Stimulated activated naive B cell treated with anti-CD40 and anti-IgM and Interleukin-4, amounts not matched to agents 10 μg/mL and 1 μg/mL and 100 μg/mL, for 72 hours (primary cell): Measurements from ENCODE around the gene ANXA4.

Experiments used
- ATAC-seq, 2 donors: fragments of 150-1000 bp; cut with Tn5 transposase; replicated peaks; 2 replicates each; pipeline ENCODE4 v1.10.0; 2021; ENCODE audit warnings: moderate library complexity in 1 of 2
- DNase-seq: peaks from one replicate; pipeline ENCODE4 v3.0.0; 2021
- H3K27ac Mint-ChIP-seq: one replicate; pipeline ENCODE4 v1.8.0; 2022; ENCODE audit warnings: mild to moderate bottlenecking, mixed read lengths
- H3K27me3 Mint-ChIP-seq, 2 donors: one replicate each; pipeline ENCODE4 v1.8.0; 2022; ENCODE audit warnings: mixed read lengths in 2 of 2
- H3K36me3 Mint-ChIP-seq, 2 donors: one replicate each; pipeline ENCODE4 v1.8.0; 2022; ENCODE audit warnings: mixed read lengths in 2 of 2, mild to moderate bottlenecking in 1 of 2
- H3K4me1 Mint-ChIP-seq, 2 donors: one replicate each; pipeline ENCODE4 v1.8.0; 2022; ENCODE audit warnings: mixed read lengths in 2 of 2, mild to moderate bottlenecking in 1 of 2
- H3K4me3 Mint-ChIP-seq, 2 donors: one replicate each; pipeline ENCODE4 v1.8.0; 2022; ENCODE audit warnings: mild to moderate bottlenecking in 2 of 2, mixed read lengths in 2 of 2, moderate library complexity in 1 of 2
- H3K9me3 Mint-ChIP-seq, 2 donors: one replicate each; pipeline ENCODE4 v1.8.0; 2022; ENCODE audit warnings: mixed read lengths in 2 of 2, mild to moderate bottlenecking in 1 of 2

Gene ANXA4

DNA sequence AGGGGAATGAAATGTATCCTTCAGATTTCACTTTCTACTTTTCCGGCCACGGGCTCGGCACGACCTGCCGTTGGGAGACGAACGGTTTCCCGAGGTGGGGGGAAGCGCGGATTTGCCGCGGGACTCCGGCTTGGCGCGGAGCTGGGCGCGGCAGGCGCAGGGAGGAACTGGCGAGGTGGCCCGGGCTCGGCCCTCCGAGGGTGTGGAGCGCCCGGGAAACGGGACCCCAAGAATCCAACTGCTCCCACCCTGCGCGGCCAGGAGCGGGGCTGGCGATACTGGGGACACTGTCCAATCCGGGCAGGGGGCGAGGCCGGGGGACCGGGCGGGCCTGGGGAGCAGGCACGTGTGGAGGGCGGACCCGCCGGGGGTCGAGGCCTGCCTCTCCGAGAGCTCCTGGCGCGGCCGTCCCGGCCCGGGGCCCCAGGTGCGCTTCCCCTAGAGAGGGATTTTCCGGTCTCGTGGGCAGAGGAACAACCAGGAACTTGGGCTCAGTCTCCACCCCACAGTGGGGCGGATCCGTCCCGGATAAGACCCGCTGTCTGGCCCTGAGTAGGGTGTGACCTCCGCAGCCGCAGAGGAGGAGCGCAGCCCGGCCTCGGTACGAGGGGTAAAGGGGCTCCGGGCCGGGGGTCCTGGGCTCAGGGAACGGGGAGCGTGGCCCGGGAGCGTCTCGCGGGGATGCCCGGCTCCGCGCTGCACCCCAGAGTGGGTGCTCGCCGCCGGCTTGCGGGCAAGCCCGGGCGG is at the start of gene ANXA4:
ANXA4 (plus strand) TSS at position 560 of the 747 bp plus-strand sequence. CDS start 39,432 bp downstream, outside the sequence.
- Mint-ChIP-seq H3K9me3 (no peaks in the 10 kb centered on the region), H3K4me1 (peaks cover 15 to 35% of the 10 kb centered on the region in 2 donors), H3K36me3 (peaks cover 2 to 3% of the 10 kb centered on the region in 2 donors), H3K4me3 (peak within 1 kb of the TSS; percentile 98 to 99), H3K27me3 (no peaks in the 10 kb centered on the region), H3K27ac (peak within 1 kb of the TSS; percentile 96)
- DNase-seq (peak; percentile 53), ATAC-seq (peak; percentile 83 to 86)

GRCh38 chr2:69692424-69692823 is 49.5 kb upstream of the ANXA4 start:
- H3K4me1 Mint-ChIP-seq: peaks cover 29 to 47% of the 10 kb centered on the region in 2 donors
- ATAC-seq (no peak), DNase-seq (no peak)
- H3K27ac Mint-ChIP-seq: no peak overlapping the region
- peaks cover 0 to 2% of the 10 kb centered on the region in 2 donors for H3K36me3 Mint-ChIP-seq
- H3K27me3 Mint-ChIP-seq: peaks cover 27 to 40% of the 10 kb centered on the region in 2 donors
- H3K4me3 Mint-ChIP-seq: no peak overlapping the region
- H3K9me3 Mint-ChIP-seq: no peaks in the 10 kb centered on the region

DNA sequence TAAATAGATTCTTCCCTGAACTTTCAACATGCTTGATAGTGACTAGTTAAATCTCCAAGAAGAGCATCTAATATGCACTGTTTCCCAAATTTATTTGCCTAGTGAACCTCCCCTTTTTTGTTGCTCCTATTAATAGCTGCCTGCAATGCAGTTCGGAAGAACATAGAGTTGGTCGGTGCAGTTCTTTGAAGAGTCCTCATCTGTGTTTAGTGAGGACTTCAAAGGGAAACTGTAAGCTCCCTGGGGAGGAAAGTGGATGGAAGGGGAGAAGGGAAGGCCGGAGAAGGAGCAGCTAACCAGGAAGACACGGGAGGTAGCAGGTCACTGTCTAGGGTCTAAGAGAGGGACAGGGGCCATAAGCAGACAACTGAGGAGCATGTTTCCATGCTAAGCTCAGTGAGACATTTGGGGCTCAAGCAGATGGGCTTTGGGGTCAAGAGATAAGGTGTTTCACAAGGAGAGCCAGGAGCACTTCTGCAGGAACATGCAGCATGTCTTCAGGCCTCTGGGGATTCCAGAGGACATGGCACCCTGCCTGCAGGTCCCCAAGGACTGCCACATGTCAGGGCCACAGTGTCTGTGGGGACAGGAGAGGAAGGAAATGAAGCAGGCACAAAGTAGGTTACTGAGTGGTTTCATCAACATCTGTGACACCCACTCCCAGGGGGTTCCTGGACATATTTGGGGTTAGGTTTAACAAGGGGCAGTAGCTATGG is 48.7 kb upstream of the ANXA4 start:
- Mint-ChIP-seq H3K27ac (peak overlapping the region; percentile 20), H3K9me3 (no peaks in the 10 kb centered on the region), H3K36me3 (peaks cover 0 to 2% of the 10 kb centered on the region in 2 donors), H3K4me3 (peak overlapping the region; percentile 4 to 15), H3K27me3 (peaks cover 27 to 38% of the 10 kb centered on the region in 2 donors), H3K4me1 (peaks cover 29 to 47% of the 10 kb centered on the region in 2 donors)
- peak; percentile 55 for DNase-seq
- peak; percentile 95 for ATAC-seq

- no peaks in the 10 kb centered on the region for H3K9me3 Mint-ChIP-seq
- H3K27ac Mint-ChIP-seq: peak overlapping the region; percentile 20
- peaks cover 28 to 45% of the 10 kb centered on the region in 2 donors for H3K4me1 Mint-ChIP-seq
- peaks cover 27 to 40% of the 10 kb centered on the region in 2 donors for H3K27me3 Mint-ChIP-seq
- DNase-seq: no peak
- ATAC-seq: peak; percentile 19 to 39
- peaks cover 0 to 2% of the 10 kb centered on the region in 2 donors for H3K36me3 Mint-ChIP-seq
- H3K4me3 Mint-ChIP-seq: peak overlapping the region in 1 of 2 donors; percentile 4
These were observed 48.0 kb upstream of the ANXA4 start for GRCh38 chr2:69693775-69694450.

- Mint-ChIP-seq H3K27me3 (peaks cover 30 to 42% of the 10 kb centered on the region in 2 donors), H3K27ac (no peak overlapping the region), H3K4me1 (peaks cover 27 to 49% of the 10 kb centered on the region in 2 donors), H3K9me3 (no peaks in the 10 kb centered on the region), H3K36me3 (peaks cover 0 to 2% of the 10 kb centered on the region in 2 donors), H3K4me3 (no peak overlapping the region)
- DNase-seq (no peak), ATAC-seq (peak; percentile 6 to 23)
These were observed 46.8 kb upstream of the ANXA4 start for GRCh38 chr2:69694894-69695849.

- ATAC-seq (no peak), DNase-seq (no peak)
- H3K27me3 Mint-ChIP-seq: peaks cover 24 to 36% of the 10 kb centered on the region in 2 donors
- no peak overlapping the region for H3K27ac Mint-ChIP-seq
- H3K4me1 Mint-ChIP-seq: peaks cover 24 to 49% of the 10 kb centered on the region in 2 donors
- no peaks in the 10 kb centered on the region for H3K9me3 Mint-ChIP-seq
- no peaks in the 10 kb centered on the region for H3K36me3 Mint-ChIP-seq
- no peak overlapping the region for H3K4me3 Mint-ChIP-seq
These were observed 46.1 kb upstream of the ANXA4 start for GRCh38 chr2:69695850-69696216.

DNA sequence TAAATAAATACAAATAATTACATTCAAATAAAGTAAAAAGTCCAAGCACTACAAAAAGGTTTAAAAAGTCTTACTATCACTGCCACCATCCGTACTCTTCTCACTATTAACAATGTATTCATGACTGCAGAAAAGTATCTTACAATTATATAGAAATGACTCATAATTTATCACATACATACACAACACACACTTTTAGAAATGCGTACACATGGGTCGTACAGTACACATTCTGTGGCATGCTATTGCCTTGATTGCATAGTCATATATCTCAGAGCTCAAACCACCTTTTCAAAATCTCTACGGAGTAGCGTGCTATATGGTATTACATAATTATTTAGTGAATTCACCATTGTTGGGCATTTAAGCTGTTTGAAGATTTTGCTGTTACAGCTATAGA is 41.6 kb upstream of the ANXA4 start:
- Mint-ChIP-seq H3K9me3 (no peaks in the 10 kb centered on the region), H3K27ac (no peak overlapping the region), H3K36me3 (no peaks in the 10 kb centered on the region), H3K4me3 (no peak overlapping the region), H3K27me3 (peaks cover 18 to 40% of the 10 kb centered on the region in 2 donors), H3K4me1 (peaks cover 7 to 20% of the 10 kb centered on the region in 2 donors)
- DNase-seq (no peak), ATAC-seq (no peak)

DNA sequence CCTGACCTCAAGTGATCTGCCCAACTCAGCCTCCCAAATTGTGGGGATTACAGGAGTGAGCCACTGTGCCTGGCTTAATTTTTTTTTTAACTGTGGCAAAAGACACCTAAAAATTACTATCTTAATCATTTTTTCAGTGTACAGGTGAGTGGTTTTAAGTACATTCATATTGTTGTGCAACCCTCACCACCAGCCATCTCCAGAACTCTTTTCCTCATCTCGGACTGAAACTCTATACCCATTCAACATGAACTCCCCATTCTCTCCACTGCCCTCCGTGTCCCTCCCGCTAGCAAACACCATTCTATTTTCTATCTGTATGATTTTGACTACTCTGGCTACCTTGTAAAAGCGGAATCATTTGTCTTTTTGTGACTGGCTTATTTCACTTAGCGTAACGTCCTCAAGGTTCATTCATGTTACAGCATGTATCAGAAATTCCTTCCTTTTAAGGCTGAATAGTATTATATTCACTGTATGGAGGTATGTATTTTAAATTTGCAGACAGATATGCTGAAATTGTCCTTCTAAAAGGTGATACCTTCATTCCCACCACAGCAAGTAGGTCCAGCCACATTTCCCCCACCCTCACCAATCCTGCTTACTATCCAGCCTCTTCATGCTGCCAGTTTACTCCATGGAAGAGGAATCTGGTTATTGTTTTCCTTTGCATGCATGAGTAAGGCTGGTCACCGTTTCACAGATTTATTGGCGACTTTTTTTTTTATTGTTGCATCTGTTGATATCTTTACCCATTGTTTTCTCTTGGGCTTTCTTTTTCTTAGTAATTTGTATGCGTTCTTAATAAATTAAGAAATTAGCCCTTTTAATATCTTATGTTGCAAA is 40.6 kb upstream of the ANXA4 start:
- Mint-ChIP-seq H3K9me3 (no peaks in the 10 kb centered on the region), H3K4me1 (peaks cover 4 to 18% of the 10 kb centered on the region in 2 donors), H3K27me3 (peaks cover 14 to 34% of the 10 kb centered on the region in 2 donors), H3K27ac (no peak overlapping the region), H3K36me3 (no peaks in the 10 kb centered on the region), H3K4me3 (no peak overlapping the region)
- no peak for ATAC-seq
- DNase-seq: no peak

DNA sequence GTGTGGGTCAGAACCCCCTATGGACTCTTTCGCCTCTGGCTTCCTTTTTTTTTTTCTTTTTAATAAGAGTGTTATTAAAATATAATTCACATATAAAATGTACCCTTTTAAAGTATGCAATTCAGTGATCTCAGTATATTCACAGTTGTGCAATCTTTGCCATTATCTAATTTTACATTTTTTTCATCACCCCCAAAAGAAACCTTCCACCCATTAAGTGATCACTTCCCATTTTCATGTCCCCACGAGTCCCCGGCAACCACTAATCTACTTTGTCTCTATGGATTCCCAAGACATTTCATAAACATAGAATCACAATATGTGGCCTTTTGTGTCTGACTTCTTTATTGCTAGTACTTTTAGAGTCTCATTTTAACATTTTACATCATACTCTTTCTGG is 38.7 kb upstream of the ANXA4 start:
- Mint-ChIP-seq H3K36me3 (no peaks in the 10 kb centered on the region), H3K9me3 (no peaks in the 10 kb centered on the region), H3K27ac (no peak overlapping the region), H3K4me3 (no peak overlapping the region), H3K4me1 (peaks cover 4 to 18% of the 10 kb centered on the region in 2 donors), H3K27me3 (peaks cover 14 to 21% of the 10 kb centered on the region in 2 donors)
- DNase-seq (no peak), ATAC-seq (peak; percentile 48 to 72)

DNA sequence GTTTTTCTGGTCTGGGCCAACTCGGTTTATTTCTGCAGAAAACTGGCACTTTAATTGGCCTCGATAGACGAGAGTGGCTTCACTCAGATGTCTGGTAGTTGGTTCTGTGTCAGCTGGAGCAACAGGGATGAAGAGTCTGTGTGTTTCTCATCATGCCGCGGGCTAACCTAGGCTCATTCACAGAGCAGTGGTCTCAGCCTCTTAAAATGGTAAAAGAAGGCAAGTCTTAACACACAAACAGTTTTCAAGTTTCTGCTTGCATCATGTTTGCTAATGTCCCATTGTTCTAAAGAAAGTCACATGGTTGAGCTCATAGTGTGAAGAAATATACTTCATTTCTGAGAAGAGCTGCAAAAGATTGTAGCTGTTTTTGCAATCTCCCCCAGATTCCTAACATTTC is 37.5 kb upstream of the ANXA4 start:
- H3K4me1 Mint-ChIP-seq: peaks cover 4 to 14% of the 10 kb centered on the region in 2 donors
- DNase-seq (no peak), ATAC-seq (no peak)
- H3K9me3 Mint-ChIP-seq: no peaks in the 10 kb centered on the region
- no peak overlapping the region for H3K4me3 Mint-ChIP-seq
- H3K27me3 Mint-ChIP-seq: peaks cover 13 to 17% of the 10 kb centered on the region in 2 donors
- no peaks in the 10 kb centered on the region for H3K36me3 Mint-ChIP-seq
- no peak overlapping the region for H3K27ac Mint-ChIP-seq

GRCh38 chr2:69709290-69709689 is 32.6 kb upstream of the ANXA4 start:
- no peaks in the 10 kb centered on the region for H3K36me3 Mint-ChIP-seq
- no peak overlapping the region for H3K27ac Mint-ChIP-seq
- peaks cover 18 to 29% of the 10 kb centered on the region in 2 donors for H3K27me3 Mint-ChIP-seq
- H3K4me1 Mint-ChIP-seq: peaks cover 3 to 6% of the 10 kb centered on the region in 2 donors
- DNase-seq (no peak), ATAC-seq (no peak)
- no peak overlapping the region for H3K4me3 Mint-ChIP-seq
- no peaks in the 10 kb centered on the region for H3K9me3 Mint-ChIP-seq

GRCh38 chr2:69711971-69712370 is 30.0 kb upstream of the ANXA4 start:
- no peak overlapping the region for H3K4me3 Mint-ChIP-seq
- peaks cover 7 to 12% of the 10 kb centered on the region in 2 donors for H3K4me1 Mint-ChIP-seq
- H3K27me3 Mint-ChIP-seq: peaks cover 37 to 50% of the 10 kb centered on the region in 2 donors
- DNase-seq: no peak
- ATAC-seq: no peak
- no peaks in the 10 kb centered on the region for H3K9me3 Mint-ChIP-seq
- H3K36me3 Mint-ChIP-seq: no peaks in the 10 kb centered on the region
- H3K27ac Mint-ChIP-seq: no peak overlapping the region

DNA sequence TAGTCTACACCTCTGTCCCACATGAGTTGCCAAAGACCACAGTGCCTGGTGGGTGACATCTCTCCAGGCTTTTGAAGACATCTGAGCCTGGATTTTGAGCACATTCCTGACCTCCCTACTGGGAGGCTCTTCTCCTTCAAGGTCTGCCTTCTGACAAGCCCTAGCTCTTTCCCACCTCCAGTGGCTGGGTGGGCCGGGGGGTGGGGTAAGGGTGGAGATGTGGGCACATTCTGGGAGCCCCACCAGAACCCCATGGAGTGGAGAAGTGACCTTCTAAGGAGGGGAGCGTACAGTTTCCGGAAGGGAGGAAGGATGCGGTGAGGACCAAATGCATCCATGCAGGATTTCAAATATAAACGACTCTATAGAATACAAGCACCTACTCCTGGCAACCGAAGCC is 27.9 kb upstream of the ANXA4 start:
- Mint-ChIP-seq H3K36me3 (no peaks in the 10 kb centered on the region), H3K27me3 (peaks cover 36 to 50% of the 10 kb centered on the region in 2 donors), H3K4me3 (no peak overlapping the region)

More for the DNA sequence above, 27.9 kb upstream of the ANXA4 start:
- H3K27ac Mint-ChIP-seq: no peak overlapping the region
- DNase-seq (no peak), ATAC-seq (no peak)
- H3K4me1 Mint-ChIP-seq: peaks cover 9 to 12% of the 10 kb centered on the region in 2 donors
- no peaks in the 10 kb centered on the region for H3K9me3 Mint-ChIP-seq
